A673 (cell line): ENCODE results near the gene GRIK4.

Experiments
- CTCF ChIP-seq: fragments of 300-800, 200-600 bp; sonication (generic); conservative IDR thresholded peaks from 2 replicates; pipeline ENCODE4 v1.5.1; 2017; ENCODE audit warnings: low read depth, mild to moderate bottlenecking, antibody characterized with exemption, low read length, moderate library complexity, mixed read lengths
- EZH2 ChIP-seq: fragments of 200-600 bp; sonication (generic); IDR thresholded peaks from 2 replicates; pipeline ENCODE4 v1.6.1; 2017; ENCODE audit warnings: borderline replicate concordance, low read depth, mild to moderate bottlenecking, mixed read lengths, antibody characterized with exemption, low read length; ENCODE audit not compliant: poor library complexity, severe bottlenecking

- TF ChIP-seq EZH2: no peak
- no peak for TF ChIP-seq CTCF
Measured at GRCh38 chr11:120998581-120998980, 487.0 kb downstream of the GRIK4 start.
